Activated B cell treated with CpG ODN at 0.5 μM for 24 hours (primary cell): ENCODE results near the gene MARS1. TPM values are rescaled to one million over a fixed set of nuclear protein-coding genes. Genes with fewer than 3 reads are reported as not detected.

Source experiments
- ATAC-seq: fragments of 200-7000 bp; cut with Tn5 transposase; one replicate; pipeline ENCODE4 v1.10.0; 2021; ENCODE audit warnings: low read depth, mild to moderate bottlenecking, moderate library complexity
- CTCF ChIA-PET: fragments of 350-600 bp; sonication (Branson Sonifier 250); formaldehyde crosslinking; loops from one replicate; lab custom pipeline; 2021; ENCODE audit warnings: antibody characterized with exemption; lab: Charles Lee
- POLR2A ChIA-PET: fragments of 350-600 bp; sonication (Branson Sonifier 250); formaldehyde crosslinking; loops from one replicate; lab custom pipeline; 2021; ENCODE audit warnings: antibody characterized with exemption; lab: Charles Lee
- DNase-seq: peaks from one replicate; pipeline ENCODE4 v3.0.0; 2022
- H3K27ac Mint-ChIP-seq: one replicate; pipeline ENCODE4 v1.8.0; 2020; ENCODE audit warnings: mixed read lengths
- H3K27me3 Mint-ChIP-seq: one replicate; pipeline ENCODE4 v1.8.0; 2021; ENCODE audit warnings: mixed read lengths
- H3K36me3 Mint-ChIP-seq: one replicate; pipeline ENCODE4 v1.8.0; 2021; ENCODE audit warnings: low read depth, mixed read lengths
- H3K4me1 Mint-ChIP-seq: one replicate; pipeline ENCODE4 v1.8.0; 2021; ENCODE audit warnings: mixed read lengths
- H3K4me3 Mint-ChIP-seq: one replicate; pipeline ENCODE4 v1.8.0; 2020; ENCODE audit warnings: mild to moderate bottlenecking, mixed read lengths
- H3K9me3 Mint-ChIP-seq: one replicate; pipeline ENCODE4 v1.8.0; 2020; ENCODE audit warnings: mixed read lengths
- CTCF ChIP-seq: fragments of 200-600 bp; IDR thresholded peaks from one replicate; pipeline ENCODE4 v1.8.0; 2022; ENCODE audit warnings: antibody characterized with exemption, mild to moderate bottlenecking
- intact Hi-C: fragments of 100-400 bp; cut with micrococcal nuclease; formaldehyde crosslinking; loops from one replicate; pipeline ENCODE4 v1.15.1; 2024
- total RNA-seq: library from RNA; stranded (reverse); gene quantifications from 2 replicates; pipeline ENCODE4 v1.2.3, GENCODE V29; 2022

MARS1 gene
- total RNA-seq, 1 donor from 2014 or later: 425 TPM

GRCh38 chr12:57470970-57471656 lies 16.8 kb upstream of the MARS1 start:
- no peak overlapping the region for H3K4me3 Mint-ChIP-seq
- intact Hi-C loops: no loop called here
- ChIA-PET CTCF (interaction anchor here (1.5 kb wide), 1 partner anchor 12 kb away, joined by 3 read pairs; the partner anchor contains the start of gene GLI1), POLR2A (interaction anchor here (1.0 to 1.9 kb wide), 2 partner anchors 9 to 50 kb away, joined by 3 to 5 read pairs; partner anchors contain the start of gene ARHGAP9)
- DNase-seq: no peak
- H3K9me3 Mint-ChIP-seq: no peaks in the 10 kb centered on the region
- ATAC-seq: no peak
- H3K27ac Mint-ChIP-seq: no peak overlapping the region
- H3K4me1 Mint-ChIP-seq: peaks cover 32% of the 10 kb centered on the region
- H3K27me3 Mint-ChIP-seq: no peaks in the 10 kb centered on the region
- H3K36me3 Mint-ChIP-seq: peaks cover 65% of the 10 kb centered on the region
- no peak for TF ChIP-seq CTCF

DNA sequence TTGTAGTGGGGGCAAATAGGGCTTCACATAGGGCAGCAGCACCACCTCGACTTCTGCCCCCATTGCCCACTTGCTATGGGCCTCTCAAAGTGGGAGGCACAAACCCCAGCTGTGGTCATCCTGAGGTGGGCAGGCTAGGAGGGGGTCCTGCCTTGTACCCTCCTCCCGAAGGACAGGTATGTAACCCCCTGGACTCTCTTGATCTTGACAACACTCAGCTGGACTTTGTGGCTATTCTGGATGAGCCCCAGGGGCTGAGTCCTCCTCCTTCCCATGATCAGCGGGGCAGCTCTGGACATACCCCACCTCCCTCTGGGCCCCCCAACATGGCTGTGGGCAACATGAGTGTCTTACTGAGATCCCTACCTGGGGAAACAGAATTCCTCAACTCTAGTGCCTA lies 16.2 kb upstream of the MARS1 start:
- ChIA-PET POLR2A (interaction anchor here (1.0 to 1.2 kb wide), 2 partner anchors 12 to 49 kb away, joined by 3 to 8 read pairs; partner anchors contain the start of gene GLI1), CTCF (no interaction called here)
- ATAC-seq (no peak), DNase-seq (no peak)
- H3K4me1 Mint-ChIP-seq: peaks cover 38% of the 10 kb centered on the region
- no peaks in the 10 kb centered on the region for H3K27me3 Mint-ChIP-seq
- no peaks in the 10 kb centered on the region for H3K9me3 Mint-ChIP-seq
- no peak for TF ChIP-seq CTCF
- no peak overlapping the region for H3K4me3 Mint-ChIP-seq
- intact Hi-C loops: no loop called here
- H3K27ac Mint-ChIP-seq: peak overlapping the region; percentile 18
- H3K36me3 Mint-ChIP-seq: peaks cover 65% of the 10 kb centered on the region

DNA sequence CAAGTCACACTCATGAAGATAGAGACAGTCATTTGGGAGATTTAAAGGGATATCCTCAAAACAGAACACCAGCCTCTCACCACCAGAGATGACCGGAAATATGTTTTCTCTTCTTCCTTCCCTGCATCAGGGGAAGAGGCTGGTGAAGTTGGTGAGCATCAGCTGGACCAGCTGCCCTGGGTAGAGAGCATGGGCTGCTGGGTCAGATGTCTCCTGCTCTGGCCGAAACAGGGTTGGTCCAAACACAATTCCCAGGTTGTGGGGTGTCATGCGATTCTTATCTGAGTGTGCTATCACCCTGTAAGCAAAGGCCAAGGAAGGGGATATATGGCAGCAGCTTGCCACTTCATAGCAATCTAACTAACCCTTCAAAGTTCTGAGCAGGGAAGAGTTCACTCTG lies 15.5 kb upstream of the MARS1 start:
- POLR2A ChIA-PET: interaction anchor here (1.2 kb wide), 1 partner anchor 13 kb away, joined by 8 read pairs; the partner anchor contains the start of gene GLI1
- H3K9me3 Mint-ChIP-seq: no peaks in the 10 kb centered on the region
- H3K36me3 Mint-ChIP-seq: peaks cover 61% of the 10 kb centered on the region
- H3K4me3 Mint-ChIP-seq: no peak overlapping the region
- CTCF ChIA-PET: no interaction called here
- intact Hi-C loops: no loop called here
- DNase-seq (no peak), ATAC-seq (no peak)
- no peaks in the 10 kb centered on the region for H3K27me3 Mint-ChIP-seq
- peak overlapping the region; percentile 37 for H3K27ac Mint-ChIP-seq
- TF ChIP-seq CTCF: no peak
- peaks cover 41% of the 10 kb centered on the region for H3K4me1 Mint-ChIP-seq

- intact Hi-C loops: no loop called here
These were observed 14.5 kb upstream of the MARS1 start for GRCh38 chr12:57473392-57473791.

More at GRCh38 chr12:57473392-57473791, 14.5 kb upstream of the MARS1 start:
- no peak for TF ChIP-seq CTCF
- ChIA-PET POLR2A (interaction anchor here (8.3 kb wide), 1 partner anchor 12 kb away, joined by 133 read pairs; the partner anchor contains the start of gene GLI1), CTCF (interaction anchor here (7.3 kb wide), 1 partner anchor 13 kb away, joined by 74 read pairs; the partner anchor contains the start of gene GLI1)
- no peak for ATAC-seq
- H3K4me1 Mint-ChIP-seq: peaks cover 50% of the 10 kb centered on the region
- H3K36me3 Mint-ChIP-seq: peaks cover 53% of the 10 kb centered on the region
- no peak for DNase-seq
- no peak overlapping the region for H3K27ac Mint-ChIP-seq
- no peaks in the 10 kb centered on the region for H3K27me3 Mint-ChIP-seq
- no peaks in the 10 kb centered on the region for H3K9me3 Mint-ChIP-seq
- H3K4me3 Mint-ChIP-seq: no peak overlapping the region
